22Rv1 (cell line): ENCODE results near the gene OXCT2.
"Not testable (repeated sequence)": the region's sequence is repeated elsewhere in the genome, so short reads cannot be mapped to it uniquely, and the experiment has no call there.

ENCODE experiments used
- ZFX ChIP-seq: fragments of 450-650 bp; IDR thresholded peaks from 2 replicates; pipeline ENCODE4 v1.6.1; 2017; ENCODE audit warnings: antibody characterized with exemption, borderline replicate concordance
- TF ChIP-seq, protein P1 (sequence below): fragments of 450-650 bp; IDR thresholded peaks from 2 replicates; pipeline ENCODE4 v1.5.1; 2017; ENCODE audit warnings: mild to moderate bottlenecking

GRCh38 chr1:39771022-39771532, at the start of gene OXCT2:
- TF ChIP-seq, protein P1, sequence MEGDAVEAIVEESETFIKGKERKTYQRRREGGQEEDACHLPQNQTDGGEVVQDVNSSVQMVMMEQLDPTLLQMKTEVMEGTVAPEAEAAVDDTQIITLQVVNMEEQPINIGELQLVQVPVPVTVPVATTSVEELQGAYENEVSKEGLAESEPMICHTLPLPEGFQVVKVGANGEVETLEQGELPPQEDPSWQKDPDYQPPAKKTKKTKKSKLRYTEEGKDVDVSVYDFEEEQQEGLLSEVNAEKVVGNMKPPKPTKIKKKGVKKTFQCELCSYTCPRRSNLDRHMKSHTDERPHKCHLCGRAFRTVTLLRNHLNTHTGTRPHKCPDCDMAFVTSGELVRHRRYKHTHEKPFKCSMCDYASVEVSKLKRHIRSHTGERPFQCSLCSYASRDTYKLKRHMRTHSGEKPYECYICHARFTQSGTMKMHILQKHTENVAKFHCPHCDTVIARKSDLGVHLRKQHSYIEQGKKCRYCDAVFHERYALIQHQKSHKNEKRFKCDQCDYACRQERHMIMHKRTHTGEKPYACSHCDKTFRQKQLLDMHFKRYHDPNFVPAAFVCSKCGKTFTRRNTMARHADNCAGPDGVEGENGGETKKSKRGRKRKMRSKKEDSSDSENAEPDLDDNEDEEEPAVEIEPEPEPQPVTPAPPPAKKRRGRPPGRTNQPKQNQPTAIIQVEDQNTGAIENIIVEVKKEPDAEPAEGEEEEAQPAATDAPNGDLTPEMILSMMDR: not testable (repeated sequence)
- TF ChIP-seq ZFX: not testable (repeated sequence)
